B cell (primary cell): ENCODE data around the gene GTPBP6.

Source experiments
- EZH2 ChIP-seq: IDR thresholded peaks from 2 replicates; pipeline ENCODE4 v1.6.1; 2012; ENCODE audit warnings: borderline replicate concordance, low read depth, mild to moderate bottlenecking, moderate library complexity, low read length; ENCODE audit not compliant: insufficient read depth, poor library complexity, severe bottlenecking
- TF ChIP-seq, protein P1 (sequence below): fragments of 200-600 bp; IDR thresholded peaks from one replicate; pipeline ENCODE4 v1.8.0; 2022; ENCODE audit warnings: antibody characterized with exemption, mild to moderate bottlenecking

DNA sequence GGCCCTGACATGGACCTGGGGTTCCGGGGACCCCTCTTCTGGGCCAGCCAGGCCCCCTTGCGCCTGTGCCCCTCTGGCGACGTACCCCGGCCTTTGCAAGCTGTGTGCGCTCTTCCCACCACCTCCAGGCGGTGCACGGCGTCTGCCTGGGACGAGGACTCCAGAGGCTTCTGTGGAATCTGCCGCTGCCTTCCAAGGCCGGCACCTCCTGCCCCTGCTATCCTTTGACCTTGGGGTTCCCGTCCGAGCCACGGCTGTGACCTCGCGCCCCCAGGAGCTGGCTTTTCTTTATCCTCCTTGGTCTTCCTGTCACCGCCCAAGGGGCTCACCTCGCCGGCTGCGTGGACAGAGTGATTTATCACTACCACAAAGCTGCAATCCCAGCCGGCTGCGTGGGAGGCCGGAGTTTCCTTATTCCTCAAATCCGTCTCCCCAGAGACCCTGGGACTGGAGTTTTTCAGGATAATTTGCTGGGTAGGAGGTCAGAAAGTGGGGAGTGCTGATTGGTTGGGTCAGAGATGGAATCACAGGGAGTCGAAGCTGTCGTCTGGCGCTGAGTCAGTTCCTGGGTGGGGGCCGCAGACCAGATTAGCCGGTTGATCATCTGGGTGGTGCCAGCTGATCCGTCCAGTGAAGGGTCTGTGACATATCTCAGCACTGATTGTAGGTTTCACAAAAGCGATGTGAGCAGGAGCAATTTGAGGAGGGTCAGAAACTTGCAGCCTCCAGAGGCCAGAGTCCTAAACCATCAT is 57.3 kb downstream of the GTPBP6 start:
- TF ChIP-seq, protein P1, sequence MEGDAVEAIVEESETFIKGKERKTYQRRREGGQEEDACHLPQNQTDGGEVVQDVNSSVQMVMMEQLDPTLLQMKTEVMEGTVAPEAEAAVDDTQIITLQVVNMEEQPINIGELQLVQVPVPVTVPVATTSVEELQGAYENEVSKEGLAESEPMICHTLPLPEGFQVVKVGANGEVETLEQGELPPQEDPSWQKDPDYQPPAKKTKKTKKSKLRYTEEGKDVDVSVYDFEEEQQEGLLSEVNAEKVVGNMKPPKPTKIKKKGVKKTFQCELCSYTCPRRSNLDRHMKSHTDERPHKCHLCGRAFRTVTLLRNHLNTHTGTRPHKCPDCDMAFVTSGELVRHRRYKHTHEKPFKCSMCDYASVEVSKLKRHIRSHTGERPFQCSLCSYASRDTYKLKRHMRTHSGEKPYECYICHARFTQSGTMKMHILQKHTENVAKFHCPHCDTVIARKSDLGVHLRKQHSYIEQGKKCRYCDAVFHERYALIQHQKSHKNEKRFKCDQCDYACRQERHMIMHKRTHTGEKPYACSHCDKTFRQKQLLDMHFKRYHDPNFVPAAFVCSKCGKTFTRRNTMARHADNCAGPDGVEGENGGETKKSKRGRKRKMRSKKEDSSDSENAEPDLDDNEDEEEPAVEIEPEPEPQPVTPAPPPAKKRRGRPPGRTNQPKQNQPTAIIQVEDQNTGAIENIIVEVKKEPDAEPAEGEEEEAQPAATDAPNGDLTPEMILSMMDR: no peak
- no peak for TF ChIP-seq EZH2
